HepG2 (cell line): ENCODE measurements around the gene PKLR. TPM values are rescaled to one million over a fixed set of nuclear protein-coding genes. Genes with fewer than 3 reads are reported as not detected.

ENCODE experiments used
- HBP1 ChIP-seq: IDR thresholded peaks from 2 replicates; pipeline ENCODE4 v1.6.1; 2016; ENCODE audit warnings: low read depth, control low read depth
- HMG20B ChIP-seq: conservative IDR thresholded peaks from 2 replicates; pipeline ENCODE4 v1.6.1; 2016; ENCODE audit warnings: missing genetic modification reagents, missing compliant biosample characterization
- SNAPC2 ChIP-seq: sonication (generic); formaldehyde crosslinking; IDR thresholded peaks from 2 replicates; pipeline ENCODE4 v1.8.1; 2022; ENCODE audit warnings: mild to moderate bottlenecking, missing genetic modification reagents
- SNRNP70 ChIP-seq: fragments of 200-400 bp; formaldehyde crosslinking; IDR thresholded peaks from 2 replicates; pipeline ENCODE4 v1.6.1; 2017; ENCODE audit warnings: mild to moderate bottlenecking, low read depth, low read length, moderate library complexity
- THAP9 ChIP-seq: sonication (generic); formaldehyde crosslinking; IDR thresholded peaks from 2 replicates; pipeline ENCODE4; 2020; ENCODE audit warnings: missing genetic modification reagents, mild to moderate bottlenecking, borderline replicate concordance
- ZBTB14 ChIP-seq: sonication (generic); formaldehyde crosslinking; IDR thresholded peaks from 2 replicates; pipeline ENCODE4 v1.4.0; 2020; ENCODE audit warnings: missing genetic modification reagents
- ZFP90 ChIP-seq: sonication (generic); formaldehyde crosslinking; IDR thresholded peaks from 2 replicates; pipeline ENCODE4 v1.8.0; 2022; ENCODE audit warnings: missing genetic modification reagents, mild to moderate bottlenecking, inconsistent platforms, borderline replicate concordance
- ZFX ChIP-seq: sonication (generic); formaldehyde crosslinking; IDR thresholded peaks from 2 replicates; pipeline ENCODE4 v1.4.0; 2020; ENCODE audit warnings: mild to moderate bottlenecking, low read depth, missing genetic modification reagents, moderate library complexity
- ZNF33A ChIP-seq: sonication (generic); formaldehyde crosslinking; IDR thresholded peaks from 2 replicates; pipeline ENCODE4 v1.5.1; 2020; ENCODE audit warnings: missing genetic modification reagents, mild to moderate bottlenecking, moderate library complexity, borderline replicate concordance
- ZNF33B ChIP-seq: sonication (generic); formaldehyde crosslinking; IDR thresholded peaks from 2 replicates; pipeline ENCODE4 v1.5.1; 2020; ENCODE audit warnings: mild to moderate bottlenecking, missing genetic modification reagents
- polyA plus RNA-seq, 8 experiments: library from polyadenylated mRNA; depleted of rRNA in 3 of 8; stranded (reverse) in 7 of 8; unstranded in 1 of 8; fragments of >200 nt; fragmentation: Illumina TruSeq in 4 of 8; extraction: Trizol in 4 of 8; gene quantifications; 2 replicates each; pipeline versions ENCODE4 v1.2.1 to v1.2.3, GENCODE V29; 2011 to 2016; ENCODE audit warnings: low read depth in 4 of 8, missing spikeins in 1 of 8, mixed read lengths in 1 of 8; ENCODE audit not compliant: insufficient read depth in 1 of 8
- total RNA-seq, 5 experiments: library from RNA; depleted of rRNA; stranded (reverse); fragments of >200 nt; fragmentation: Illumina TruSeq; extraction: Trizol; gene quantifications; 2 replicates each; pipeline ENCODE4 v1.2.3, GENCODE V29; 2016; ENCODE audit warnings: low read depth in 1 of 5
- TF ChIP-seq, protein P1 (sequence below): sonication (generic); formaldehyde crosslinking; IDR thresholded peaks from 2 replicates; pipeline ENCODE4 v1.4.0; 2020; ENCODE audit warnings: missing genetic modification reagents
- TF ChIP-seq, protein P2 (sequence below): sonication (generic); formaldehyde crosslinking; IDR thresholded peaks from 2 replicates; pipeline ENCODE4 v1.5.0; 2020; ENCODE audit warnings: mild to moderate bottlenecking, missing genetic modification reagents, borderline replicate concordance

PKLR gene
- total and polyA plus RNA-seq, 2 of the 13 experiments (the other 11 are each of a cell fraction or from before 2014, with no cell fraction given), result 10.3 to 29.3 TPM

DNA sequence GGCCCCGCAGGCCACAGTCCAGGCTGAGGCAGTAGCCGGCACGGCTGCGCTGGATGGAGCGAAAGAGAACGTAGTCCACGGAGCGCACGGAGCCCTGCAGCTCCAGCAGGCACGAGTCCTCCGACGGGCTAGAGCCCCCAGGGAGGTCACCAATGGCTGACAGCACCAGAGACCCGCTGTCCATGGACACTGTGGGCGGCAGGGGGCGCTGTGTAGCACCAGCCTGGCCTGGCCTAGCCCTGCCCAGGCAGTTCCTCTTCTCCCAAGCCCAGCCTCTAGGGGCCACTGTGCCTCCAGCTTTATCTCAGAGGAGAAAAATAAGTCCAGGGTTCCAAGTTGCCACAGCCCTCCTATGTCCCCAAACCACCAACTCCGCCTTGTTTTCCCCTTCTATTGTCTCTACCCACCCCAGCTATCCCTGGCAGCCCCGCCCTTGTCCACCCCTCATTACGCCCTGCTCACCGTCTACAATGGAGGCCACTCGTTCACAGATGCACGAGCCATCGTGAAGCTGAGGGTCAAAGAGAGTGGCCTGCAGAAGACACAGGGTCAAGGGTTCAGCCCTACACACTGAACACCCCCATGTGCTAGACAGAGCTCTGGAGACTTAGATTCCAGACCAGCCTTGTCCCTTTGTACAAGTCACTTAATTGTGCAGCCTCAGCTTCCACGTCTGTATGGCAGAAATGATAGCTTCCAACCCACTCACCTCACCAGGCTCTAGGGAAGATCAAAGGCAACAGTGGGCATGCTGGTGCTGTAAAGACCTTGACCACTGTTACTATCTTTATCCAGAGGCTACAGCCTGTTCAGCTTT, 50.4 kb downstream of the PKLR start (continued):
- TF ChIP-seq SNRNP70, result no peak
- TF ChIP-seq ZFX (CRISPR knock-in tag), result peak; percentile 74; the same call in 1 of the 2 replicates
- TF ChIP-seq ZNF33A (CRISPR knock-in tag), result no peak
- no peak for TF ChIP-seq ZBTB14
- TF ChIP-seq, protein P1, sequence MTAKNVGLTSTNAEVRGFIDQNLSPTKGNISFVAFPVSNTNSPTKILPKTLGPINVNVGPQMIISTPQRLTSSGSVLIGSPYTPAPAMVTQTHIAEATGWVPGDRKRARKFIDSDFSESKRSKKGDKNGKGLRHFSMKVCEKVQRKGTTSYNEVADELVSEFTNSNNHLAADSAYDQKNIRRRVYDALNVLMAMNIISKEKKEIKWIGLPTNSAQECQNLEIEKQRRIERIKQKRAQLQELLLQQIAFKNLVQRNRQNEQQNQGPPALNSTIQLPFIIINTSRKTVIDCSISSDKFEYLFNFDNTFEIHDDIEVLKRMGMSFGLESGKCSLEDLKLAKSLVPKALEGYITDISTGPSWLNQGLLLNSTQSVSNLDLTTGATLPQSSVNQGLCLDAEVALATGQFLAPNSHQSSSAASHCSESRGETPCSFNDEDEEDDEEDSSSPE (CRISPR knock-in tag), result peak; percentile 7; the same call in 1 of the 2 replicates
- no peak for TF ChIP-seq ZNF33B (CRISPR knock-in tag)
- TF ChIP-seq, protein P2, sequence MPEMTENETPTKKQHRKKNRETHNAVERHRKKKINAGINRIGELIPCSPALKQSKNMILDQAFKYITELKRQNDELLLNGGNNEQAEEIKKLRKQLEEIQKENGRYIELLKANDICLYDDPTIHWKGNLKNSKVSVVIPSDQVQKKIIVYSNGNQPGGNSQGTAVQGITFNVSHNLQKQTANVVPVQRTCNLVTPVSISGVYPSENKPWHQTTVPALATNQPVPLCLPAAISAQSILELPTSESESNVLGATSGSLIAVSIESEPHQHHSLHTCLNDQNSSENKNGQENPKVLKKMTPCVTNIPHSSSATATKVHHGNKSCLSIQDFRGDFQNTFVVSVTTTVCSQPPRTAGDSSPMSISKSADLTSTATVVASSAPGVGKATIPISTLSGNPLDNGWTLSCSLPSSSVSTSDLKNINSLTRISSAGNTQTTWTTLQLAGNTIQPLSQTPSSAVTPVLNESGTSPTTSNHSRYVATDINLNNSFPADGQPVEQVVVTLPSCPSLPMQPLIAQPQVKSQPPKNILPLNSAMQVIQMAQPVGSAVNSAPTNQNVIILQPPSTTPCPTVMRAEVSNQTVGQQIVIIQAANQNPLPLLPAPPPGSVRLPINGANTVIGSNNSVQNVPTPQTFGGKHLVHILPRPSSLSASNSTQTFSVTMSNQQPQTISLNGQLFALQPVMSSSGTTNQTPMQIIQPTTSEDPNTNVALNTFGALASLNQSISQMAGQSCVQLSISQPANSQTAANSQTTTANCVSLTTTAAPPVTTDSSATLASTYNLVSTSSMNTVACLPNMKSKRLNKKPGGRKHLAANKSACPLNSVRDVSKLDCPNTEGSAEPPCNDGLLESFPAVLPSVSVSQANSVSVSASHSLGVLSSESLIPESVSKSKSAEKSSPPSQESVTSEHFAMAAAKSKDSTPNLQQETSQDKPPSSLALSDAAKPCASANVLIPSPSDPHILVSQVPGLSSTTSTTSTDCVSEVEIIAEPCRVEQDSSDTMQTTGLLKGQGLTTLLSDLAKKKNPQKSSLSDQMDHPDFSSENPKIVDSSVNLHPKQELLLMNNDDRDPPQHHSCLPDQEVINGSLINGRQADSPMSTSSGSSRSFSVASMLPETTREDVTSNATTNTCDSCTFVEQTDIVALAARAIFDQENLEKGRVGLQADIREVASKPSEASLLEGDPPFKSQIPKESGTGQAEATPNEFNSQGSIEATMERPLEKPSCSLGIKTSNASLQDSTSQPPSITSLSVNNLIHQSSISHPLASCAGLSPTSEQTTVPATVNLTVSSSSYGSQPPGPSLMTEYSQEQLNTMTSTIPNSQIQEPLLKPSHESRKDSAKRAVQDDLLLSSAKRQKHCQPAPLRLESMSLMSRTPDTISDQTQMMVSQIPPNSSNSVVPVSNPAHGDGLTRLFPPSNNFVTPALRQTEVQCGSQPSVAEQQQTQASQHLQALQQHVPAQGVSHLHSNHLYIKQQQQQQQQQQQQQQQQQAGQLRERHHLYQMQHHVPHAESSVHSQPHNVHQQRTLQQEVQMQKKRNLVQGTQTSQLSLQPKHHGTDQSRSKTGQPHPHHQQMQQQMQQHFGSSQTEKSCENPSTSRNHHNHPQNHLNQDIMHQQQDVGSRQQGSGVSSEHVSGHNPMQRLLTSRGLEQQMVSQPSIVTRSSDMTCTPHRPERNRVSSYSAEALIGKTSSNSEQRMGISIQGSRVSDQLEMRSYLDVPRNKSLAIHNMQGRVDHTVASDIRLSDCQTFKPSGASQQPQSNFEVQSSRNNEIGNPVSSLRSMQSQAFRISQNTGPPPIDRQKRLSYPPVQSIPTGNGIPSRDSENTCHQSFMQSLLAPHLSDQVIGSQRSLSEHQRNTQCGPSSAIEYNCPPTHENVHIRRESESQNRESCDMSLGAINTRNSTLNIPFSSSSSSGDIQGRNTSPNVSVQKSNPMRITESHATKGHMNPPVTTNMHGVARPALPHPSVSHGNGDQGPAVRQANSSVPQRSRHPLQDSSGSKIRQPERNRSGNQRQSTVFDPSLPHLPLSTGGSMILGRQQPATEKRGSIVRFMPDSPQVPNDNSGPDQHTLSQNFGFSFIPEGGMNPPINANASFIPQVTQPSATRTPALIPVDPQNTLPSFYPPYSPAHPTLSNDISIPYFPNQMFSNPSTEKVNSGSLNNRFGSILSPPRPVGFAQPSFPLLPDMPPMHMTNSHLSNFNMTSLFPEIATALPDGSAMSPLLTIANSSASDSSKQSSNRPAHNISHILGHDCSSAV, result no peak
- TF ChIP-seq THAP9 (CRISPR knock-in tag), result peak; percentile 69; the same call in 1 of the 2 replicates
- TF ChIP-seq ZFP90 (CRISPR knock-in tag), result peak; percentile 78; the same call in 1 of the 2 replicates
- TF ChIP-seq HMG20B (CRISPR knock-in tag), result no peak
- peak; percentile 75; the same call in 1 of the 2 replicates for TF ChIP-seq HBP1 (CRISPR knock-in tag)
- TF ChIP-seq SNAPC2 (CRISPR knock-in tag), result peak; percentile 80; the same call in 1 of the 2 replicates
